H1 (cell line): ENCODE results near the gene CPA1. TPM values are rescaled to one million over a fixed set of nuclear protein-coding genes. Genes with fewer than 3 reads are reported as not detected.
A peak's percentile ranks its signal among the peaks of the same experiment; 100 is the strongest.

Experiments used
- CTCF ChIA-PET: fragments of 300-600 bp; sonication (Branson Sonifier 250); formaldehyde crosslinking; loops from one replicate; lab custom pipeline; 2021; ENCODE audit not compliant: partially characterized antibody; lab: Charles Lee
- POLR2A ChIA-PET: fragments of 300-600 bp; sonication (Branson Sonifier 250); formaldehyde crosslinking; loops from one replicate; lab custom pipeline; 2021; ENCODE audit warnings: inconsistent platforms; ENCODE audit not compliant: partially characterized antibody; lab: Charles Lee
- DNase-seq, 2 experiments: peaks; one replicate each; pipeline versions ENCODE4 v3.0.0 to v3.0.0-alpha.2; 2010 to 2022; ENCODE audit warnings: low spot score in 2 of 2, low read depth in 1 of 2, mixed read lengths in 1 of 2
- FAIRE-seq: peaks from 2 replicates; lab custom pipeline; 2011; peaks lifted over from hg19 to GRCh38; lab: Jason Lieb, UNC
- H2AFZ ChIP-seq: 2 replicates; pipeline ENCODE4 v1.8.1; 2012; ENCODE audit warnings: low read length, inconsistent platforms
- H2AK5ac ChIP-seq: 2 replicates; pipeline ENCODE4 v1.6.1; 2013; ENCODE audit warnings: low read depth, low read length
- H2BK120ac ChIP-seq: replicated peaks from 2 replicates; pipeline ENCODE3; 2013; ENCODE audit warnings: low read depth, low read length, inconsistent platforms
- H2BK12ac ChIP-seq: 2 replicates; pipeline ENCODE4 v1.6.1; 2013; ENCODE audit warnings: low read depth, low read length
- H2BK15ac ChIP-seq: 2 replicates; pipeline ENCODE4 v1.6.1; 2013; ENCODE audit warnings: low read length
- H2BK20ac ChIP-seq: 2 replicates; pipeline ENCODE4 v1.6.1; 2013; ENCODE audit warnings: low read length
- H2BK5ac ChIP-seq: 2 replicates; pipeline ENCODE4 v1.6.1; 2013; ENCODE audit warnings: low read depth, low read length
- H3K14ac ChIP-seq: 2 replicates; pipeline ENCODE4 v1.6.1; 2013; ENCODE audit warnings: inconsistent platforms; ENCODE audit not compliant: insufficient read length
- H3K18ac ChIP-seq: 2 replicates; pipeline ENCODE4 v1.6.1; 2013; ENCODE audit warnings: low read length; ENCODE audit errors: extremely low read depth
- H3K23ac ChIP-seq: 2 replicates; pipeline ENCODE4 v1.6.1; 2013; ENCODE audit warnings: inconsistent platforms; ENCODE audit not compliant: insufficient read length
- H3K23me2 ChIP-seq: 2 replicates; pipeline ENCODE4 v1.6.1; 2013; ENCODE audit warnings: low read depth, low read length
- H3K27ac ChIP-seq: 2 replicates; pipeline ENCODE4 v1.6.1; 2011; ENCODE audit warnings: low read depth, low read length, inconsistent platforms
- H3K27me3 ChIP-seq, 4 experiments: replicated peaks in 1 of 4; 1 replicate in 1 of 4; 2 replicates in 3 of 4; pipeline versions ENCODE4 v1.6.1 to v1.8.1; 2011 to 2013; ENCODE audit warnings: low read length in 3 of 4, mild to moderate bottlenecking in 3 of 4, inconsistent platforms in 2 of 4, mixed read lengths in 2 of 4, moderate library complexity in 1 of 4; ENCODE audit not compliant: control insufficient read depth in 3 of 4, insufficient read depth in 3 of 4; ENCODE audit errors: extremely low read depth in 1 of 4
- H3K36me3 ChIP-seq, 4 experiments: 2 replicates each; pipeline versions ENCODE4 v1.6.1 to v1.8.1; 2011 to 2013; ENCODE audit warnings: mild to moderate bottlenecking in 4 of 4, low read length in 3 of 4, moderate library complexity in 2 of 4, control low read depth in 1 of 4, inconsistent platforms in 1 of 4; ENCODE audit not compliant: insufficient read depth in 4 of 4, control insufficient read depth in 2 of 4
- H3K4ac ChIP-seq: replicated peaks from 2 replicates; pipeline ENCODE3; 2013; ENCODE audit warnings: low read length, low read depth, mixed read lengths, inconsistent platforms; ENCODE audit not compliant: insufficient read length
- H3K4me1 ChIP-seq, 4 experiments: replicated peaks in 1 of 4; 1 replicate in 1 of 4; 2 replicates in 3 of 4; pipeline versions ENCODE4 v1.6.1 to v1.8.1; 2011 to 2013; ENCODE audit warnings: low read length in 3 of 4, inconsistent platforms in 2 of 4, mixed read lengths in 1 of 4; ENCODE audit not compliant: insufficient read depth in 4 of 4, control insufficient read depth in 3 of 4
- H3K4me2 ChIP-seq, 2 experiments: 2 replicates each; pipeline versions ENCODE4 v1.6.1 to v1.8.1; 2011 to 2013; ENCODE audit warnings: low read depth in 2 of 2, low read length in 2 of 2, control low read depth in 1 of 2, inconsistent platforms in 1 of 2, mild to moderate bottlenecking in 1 of 2; ENCODE audit not compliant: insufficient read depth in 1 of 2
- H3K4me3 ChIP-seq, 4 experiments: fragments of 200-600, 300-600 bp in 1 of 4; sonication (generic), shearing (Covaris generic), sonication (Bioruptor Twin) in 1 of 4; 2 replicates each; pipeline versions ENCODE4 v1.5.1 to v1.8.1; 2011 to 2016; ENCODE audit warnings: low read length in 4 of 4, low read depth in 3 of 4, control low read depth in 2 of 4, inconsistent platforms in 2 of 4, mild to moderate bottlenecking in 2 of 4, mixed read lengths in 1 of 4, moderate library complexity in 1 of 4; ENCODE audit not compliant: insufficient read depth in 2 of 4; ENCODE audit errors: extremely low read depth in 1 of 4
- H3K56ac ChIP-seq: replicated peaks from 2 replicates; pipeline ENCODE3; 2013; ENCODE audit warnings: low read depth, mild to moderate bottlenecking, mixed read lengths, low read length, inconsistent platforms; ENCODE audit not compliant: insufficient read length
- H3K79me1 ChIP-seq: 2 replicates; pipeline ENCODE4 v1.6.1; 2013; ENCODE audit warnings: low read depth, low read length, control low read depth
- H3K79me2 ChIP-seq, 2 experiments: 2 replicates each; pipeline versions ENCODE4 v1.6.1 to v1.8.1; 2012 to 2013; ENCODE audit warnings: low read length in 2 of 2, mild to moderate bottlenecking in 2 of 2, inconsistent platforms in 1 of 2; ENCODE audit not compliant: insufficient read depth in 2 of 2, control insufficient read depth in 1 of 2
- H3K9ac ChIP-seq, 4 experiments: replicated peaks in 1 of 4; 1 replicate in 1 of 4; 2 replicates in 3 of 4; pipeline versions ENCODE4 v1.6.1 to v1.8.1; 2011 to 2013; ENCODE audit warnings: low read depth in 3 of 4, low read length in 3 of 4, control low read depth in 2 of 4, mild to moderate bottlenecking in 2 of 4, moderate library complexity in 2 of 4, inconsistent platforms in 1 of 4; ENCODE audit errors: extremely low read depth in 1 of 4
- H3K9me3 ChIP-seq, 2 experiments: 2 replicates each; pipeline versions ENCODE4 v1.6.1 to v1.8.1; 2012 to 2013; ENCODE audit warnings: mild to moderate bottlenecking in 2 of 2, moderate library complexity in 2 of 2, control low read depth in 1 of 2, inconsistent platforms in 1 of 2, low read depth in 1 of 2, low read length in 1 of 2, mixed read lengths in 1 of 2; ENCODE audit not compliant: insufficient read depth in 2 of 2
- H4K20me1 ChIP-seq, 2 experiments: replicated peaks in 1 of 2; 2 replicates each; pipeline versions ENCODE3 to v1.8.1; 2011 to 2013; ENCODE audit warnings: inconsistent platforms in 2 of 2, low read length in 2 of 2, mild to moderate bottlenecking in 1 of 2; ENCODE audit not compliant: insufficient read depth in 2 of 2, control insufficient read depth in 1 of 2
- H4K5ac ChIP-seq: 2 replicates; pipeline ENCODE4 v1.6.1; 2013; ENCODE audit warnings: low read length, low read depth, mixed read lengths, inconsistent platforms; ENCODE audit not compliant: insufficient read length
- H4K8ac ChIP-seq: 2 replicates; pipeline ENCODE4 v1.8.0; 2013; ENCODE audit warnings: mild to moderate bottlenecking, moderate library complexity, low read length, inconsistent platforms; ENCODE audit not compliant: insufficient read depth; ENCODE audit errors: extremely low read depth
- H4K91ac ChIP-seq: replicated peaks from 2 replicates; pipeline ENCODE3; 2013; ENCODE audit warnings: low read length, mixed read lengths, inconsistent platforms; ENCODE audit not compliant: insufficient read length
- BACH1 ChIP-seq: IDR thresholded peaks from 2 replicates; pipeline ENCODE4 v1.6.1; 2012; ENCODE audit warnings: low read length, improper control_type of control experiment
- BRCA1 ChIP-seq: IDR thresholded peaks from 2 replicates; pipeline ENCODE4 v1.6.1; 2012; ENCODE audit warnings: low read depth, low read length, improper control_type of control experiment
- EZH2 ChIP-seq: fragments of 200-600 bp; sonication (generic); IDR thresholded peaks from 2 replicates; pipeline ENCODE4 v1.7.1; 2012; ENCODE audit warnings: low read depth, mild to moderate bottlenecking, moderate library complexity, low read length, inconsistent platforms; ENCODE audit not compliant: severe bottlenecking
- GTF2F1 ChIP-seq: IDR thresholded peaks from 2 replicates; pipeline ENCODE4 v1.6.1; 2012; ENCODE audit warnings: low read depth, low read length, improper control_type of control experiment, borderline replicate concordance
- JUN ChIP-seq: IDR thresholded peaks from 2 replicates; pipeline ENCODE4 v1.6.1; 2011; ENCODE audit warnings: low read depth, mild to moderate bottlenecking, improper control_type of control experiment, low read length
- POLR2A ChIP-seq, 2 experiments: IDR thresholded peaks; 1 replicate in 1 of 2; 2 replicates in 1 of 2; pipeline ENCODE4 v1.6.1; 2011; ENCODE audit warnings: low read depth in 2 of 2, low read length in 2 of 2, mild to moderate bottlenecking in 2 of 2; ENCODE audit errors: control extremely low read depth in 1 of 2
- RXRA ChIP-seq: IDR thresholded peaks from 2 replicates; pipeline ENCODE4 v1.6.1; 2011; ENCODE audit warnings: low read depth, mild to moderate bottlenecking, low read length, moderate library complexity; ENCODE audit not compliant: insufficient read depth
- SP2 ChIP-seq: IDR thresholded peaks from 2 replicates; pipeline ENCODE4 v1.6.1; 2012; ENCODE audit warnings: mild to moderate bottlenecking, low read length, inconsistent platforms
- TEAD4 ChIP-seq: IDR thresholded peaks from 2 replicates; pipeline ENCODE4 v1.6.1; 2012; ENCODE audit warnings: low read depth, low read length, inconsistent platforms, mixed read lengths
- ZNF274 ChIP-seq: IDR thresholded peaks from 2 replicates; pipeline ENCODE4 v1.7.0; 2012; ENCODE audit warnings: low read length, borderline replicate concordance; ENCODE audit errors: extremely low read depth
- WGBS, 2 experiments: shearing (Covaris generic) in 1 of 2; methylation state at CpG; one replicate each; pipeline versions ENCODE4 v1.1.6 to v1.1.7; 2013 to 2015; ENCODE audit warnings: low lambda C conversion rate in 2 of 2, mixed read lengths in 2 of 2, inconsistent platforms in 1 of 2, low coverage in 1 of 2, missing lambda C conversion rate in 1 of 2; ENCODE audit not compliant: insufficient replicate concordance in 2 of 2, insufficient coverage in 1 of 2, insufficient read length in 1 of 2; ENCODE audit errors: extremely low coverage in 1 of 2, missing lambda C conversion rate in 1 of 2; 5-methylcytosine and 5-hydroxymethylcytosine counted together
- polyA plus RNA-seq, 7 experiments: library from polyadenylated mRNA; depleted of rRNA in 3 of 7; stranded (reverse) in 5 of 7; unstranded in 2 of 7; fragments of >200 nt in 5 of 7; fragments of 200-250 nt in 2 of 7; gene quantifications; 1 replicate in 5 of 7; 2 replicates in 1 of 7; 4 replicates in 1 of 7; pipeline versions ENCODE4 v1.2.1 to v1.2.3, GENCODE V29; 2011 to 2013; ENCODE audit warnings: missing spikeins in 2 of 7, mixed read lengths in 2 of 7
- total RNA-seq: library from RNA; stranded (reverse); fragmentation: NEBNext Ultra II Directional; extraction: Animal tissue kit (Norgen Biotek cat#: 25700); gene quantifications from 2 replicates; pipeline ENCODE4 v1.2.1, GENCODE V29; 2021
- TF ChIP-seq, protein P1 (sequence below): IDR thresholded peaks from 2 replicates; pipeline ENCODE4 v1.6.1; 2011; ENCODE audit warnings: low read depth, mild to moderate bottlenecking, low read length; ENCODE audit not compliant: insufficient read depth

The CPA1 gene
- total and polyA plus RNA-seq, 2 of the 8 experiments (the other 6 are each of a cell fraction or from before 2014, with no cell fraction given): not detected

DNA sequence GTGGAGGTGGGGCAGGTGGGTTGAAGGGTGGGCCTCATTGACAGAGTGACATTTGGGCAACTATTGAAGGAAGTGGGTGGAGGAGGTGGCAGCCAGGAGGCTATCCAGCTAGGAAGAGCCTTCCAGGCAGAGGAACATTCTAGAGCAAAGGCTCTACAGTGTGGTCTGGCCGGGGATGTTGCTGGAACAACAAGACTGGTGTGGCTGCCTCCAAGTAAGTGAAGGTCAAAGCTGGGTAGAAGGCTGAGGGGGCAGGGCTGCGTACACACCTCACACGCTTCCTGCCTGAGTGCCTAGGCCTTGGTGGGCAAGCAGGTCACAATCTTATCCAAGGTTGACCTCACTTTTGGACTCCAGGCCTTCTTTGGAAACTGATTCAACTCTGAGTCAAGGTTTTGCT, 6.6 kb downstream of the CPA1 start:
- CTCF ChIA-PET: no interaction called here
- 91% methylated on average over 3 of the region's 3 CpGs; no CpG with 5 or more reads in 1 of the 2 experiments for WGBS, 2 experiments
- FAIRE-seq: no peak

More for the DNA sequence above, 6.6 kb downstream of the CPA1 start:
- H4K91ac ChIP-seq: no peak overlapping the region
- H3K36me3 ChIP-seq: no peaks in the 10 kb centered on the region
- H3K79me1 ChIP-seq: no peaks in the 10 kb centered on the region
- H3K56ac ChIP-seq: no peak overlapping the region
- no peak overlapping the region for H2BK15ac ChIP-seq
- no peaks in the 10 kb centered on the region for H3K4me1 ChIP-seq
- no peaks in the 10 kb centered on the region for H3K23me2 ChIP-seq
- no peak overlapping the region for H3K9ac ChIP-seq
- H4K8ac ChIP-seq: no peak overlapping the region
- no peak overlapping the region for H3K18ac ChIP-seq
- H2BK20ac ChIP-seq: no peak overlapping the region
- POLR2A ChIA-PET: no interaction called here
- no peaks in the 10 kb centered on the region for H3K9me3 ChIP-seq
- no peak overlapping the region for H3K27ac ChIP-seq
- no peak overlapping the region for H3K4me3 ChIP-seq
- TF ChIP-seq ZNF274 (no peak), POLR2A (IDR thresholded peaks at IDR 0.05; ENCODE audit: control extremely low read depth in 1 of 2, low read depth in 2 of 2, low read length in 2 of 2) (no peak), BACH1 (no peak), RXRA (no peak), GTF2F1 (no peak), JUN (no peak), BRCA1 (no peak), TEAD4 (no peak), SP2 (no peak), EZH2 (no peak)
- TF ChIP-seq, protein P1, sequence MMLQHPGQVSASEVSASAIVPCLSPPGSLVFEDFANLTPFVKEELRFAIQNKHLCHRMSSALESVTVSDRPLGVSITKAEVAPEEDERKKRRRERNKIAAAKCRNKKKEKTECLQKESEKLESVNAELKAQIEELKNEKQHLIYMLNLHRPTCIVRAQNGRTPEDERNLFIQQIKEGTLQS: no peak
- TF ChIP-seq, all 59 proteins: peak for 0
- H3K27me3 ChIP-seq: no peaks in the 10 kb centered on the region; a peak in 1 of 7 replicates
- H2AFZ ChIP-seq: no peak overlapping the region
- H3K4me2 ChIP-seq: no peak overlapping the region
- H2BK5ac ChIP-seq: no peak overlapping the region
- H3K4ac ChIP-seq: no peak overlapping the region
- no peaks in the 10 kb centered on the region for H4K20me1 ChIP-seq
- no peak overlapping the region for H4K5ac ChIP-seq
- H3K14ac ChIP-seq: no peak overlapping the region
- no peaks in the 10 kb centered on the region for H3K79me2 ChIP-seq
- H2AK5ac ChIP-seq: no peak overlapping the region
- no peak overlapping the region for H3K23ac ChIP-seq
- peak in 1 of 2 experiments; percentile 14 for DNase-seq
- H2BK12ac ChIP-seq: no peak overlapping the region
- no peak overlapping the region for H2BK120ac ChIP-seq
